ENCODE data around the gene AMER2.
"Not testable (repeated sequence)": the region's sequence is repeated elsewhere in the genome, so short reads cannot be mapped to it uniquely, and the experiment has no call there.

The AMER2 gene

GRCh38 chr13:25180775-25181537, 8.9 kb upstream of the AMER2 start:
- DNase-seq, result no peak

- DNase-seq, result no peak
Observed at GRCh38 chr13:25179832-25180774, 8.0 kb upstream of the AMER2 start.

- DNase-seq, result no peak
Observed at GRCh38 chr13:25179011-25179410, 6.9 kb upstream of the AMER2 start.

GRCh38 chr13:25178070-25178469, 6.0 kb upstream of the AMER2 start:
- no peak for DNase-seq

- no peak for DNase-seq
Observed at GRCh38 chr13:25177636-25178035, 5.5 kb upstream of the AMER2 start.

- DNase-seq, result no peak
Observed at GRCh38 chr13:25177012-25177411, 4.9 kb upstream of the AMER2 start.

GRCh38 chr13:25175431-25175830, 3.3 kb upstream of the AMER2 start:
- DNase-seq, result no peak

GRCh38 chr13:25175026-25175425, 2.9 kb upstream of the AMER2 start:
- no peak for DNase-seq

GRCh38 chr13:25174304-25174703, 2.2 kb upstream of the AMER2 start:
- DNase-seq, result no peak

- DNase-seq, result no peak
Observed at GRCh38 chr13:25172303-25172630, 179 bp upstream of the AMER2 start.

- DNase-seq, result no peak
Observed at GRCh38 chr13:25171170-25171516, 945 bp downstream of the AMER2 start.

GRCh38 chr13:25170554-25171111, 1.5 kb downstream of the AMER2 start:
- DNase-seq, result no peak

- DNase-seq, result no peak
Observed at GRCh38 chr13:25169951-25170553, 2.0 kb downstream of the AMER2 start.

- DNase-seq, result no peak
Observed at GRCh38 chr13:25169356-25169755, 2.7 kb downstream of the AMER2 start.

- no peak for DNase-seq
Observed at GRCh38 chr13:25168790-25169189, 3.3 kb downstream of the AMER2 start.

- no peak for DNase-seq
Observed at GRCh38 chr13:25167382-25168174, 4.5 kb downstream of the AMER2 start.

GRCh38 chr13:25166306-25166705, 5.8 kb downstream of the AMER2 start:
- DNase-seq, result no peak

- no peak for DNase-seq
Observed at GRCh38 chr13:25165663-25166062, 6.4 kb downstream of the AMER2 start.

GRCh38 chr13:25165163-25165562, 6.9 kb downstream of the AMER2 start:
- not testable (repeated sequence) for DNase-seq

- DNase-seq, result no peak
Observed at GRCh38 chr13:25157681-25158080, 14.4 kb downstream of the AMER2 start.

GRCh38 chr13:25153736-25154135, 18.4 kb downstream of the AMER2 start:
- DNase-seq, result no peak

- DNase-seq, result no peak
Observed at GRCh38 chr13:25151626-25152195, 20.4 kb downstream of the AMER2 start.
